Natural killer cell (primary cell): ENCODE data around the gene COMMD1. TPM values are rescaled to one million over a fixed set of nuclear protein-coding genes. Genes with fewer than 3 reads are reported as not detected.

Experiments
- ATAC-seq, 3 donors: fragments of 150-1000 bp in 2 of 3; fragments of 200-7000 bp in 1 of 3; cut with Tn5 transposase; 1 replicate in 1 of 3; 2 replicates in 2 of 3; pipeline ENCODE4 v1.10.0; 2021; ENCODE audit warnings: mild to moderate bottlenecking in 2 of 3, moderate library complexity in 2 of 3
- DNase-seq, 2 donors: peaks; one replicate each; pipeline versions ENCODE4 v3.0.0 to v3.0.0-alpha.2; 2013 to 2021; ENCODE audit warnings: mixed read lengths in 1 of 2
- H3K27ac ChIP-seq: one replicate; pipeline ENCODE4 v1.5.1; 2013; ENCODE audit warnings: mild to moderate bottlenecking, low read length
- H3K27me3 ChIP-seq: one replicate; pipeline ENCODE4 v1.6.1; 2013; ENCODE audit warnings: low read length; ENCODE audit not compliant: control insufficient read depth, insufficient read depth
- H3K36me3 ChIP-seq: one replicate; pipeline ENCODE4 v1.6.1; 2013; ENCODE audit warnings: low read length; ENCODE audit not compliant: control insufficient read depth, insufficient read depth
- H3K4me1 ChIP-seq: one replicate; pipeline ENCODE4 v1.6.1; 2013; ENCODE audit warnings: low read length; ENCODE audit not compliant: control insufficient read depth, insufficient read depth
- H3K4me3 ChIP-seq: one replicate; pipeline ENCODE4 v1.5.1; 2013; ENCODE audit warnings: low read length
- H3K9me3 ChIP-seq: one replicate; pipeline ENCODE4 v1.6.1; 2013; ENCODE audit warnings: low read length; ENCODE audit not compliant: control insufficient read depth, insufficient read depth
- H3K27ac Mint-ChIP-seq, 2 donors: one replicate each; pipeline ENCODE4 v1.8.0; 2022; ENCODE audit warnings: mild to moderate bottlenecking in 2 of 2, mixed read lengths in 2 of 2, moderate library complexity in 1 of 2
- H3K27me3 Mint-ChIP-seq, 2 donors: one replicate each; pipeline ENCODE4 v1.8.0; 2022; ENCODE audit warnings: low read depth in 2 of 2, mixed read lengths in 2 of 2
- H3K36me3 Mint-ChIP-seq: one replicate; pipeline ENCODE4 v1.8.0; 2022; ENCODE audit warnings: mixed read lengths
- H3K4me1 Mint-ChIP-seq, 2 donors: one replicate each; pipeline ENCODE4 v1.8.0; 2022; ENCODE audit warnings: mixed read lengths in 2 of 2
- H3K4me3 Mint-ChIP-seq: one replicate; pipeline ENCODE4 v1.8.0; 2022; ENCODE audit warnings: mild to moderate bottlenecking, moderate library complexity, mixed read lengths
- H3K9me3 Mint-ChIP-seq, 2 donors: one replicate each; pipeline ENCODE4 v1.8.0; 2022; ENCODE audit warnings: mixed read lengths in 2 of 2
- WGBS: methylation state at CpG from one replicate; pipeline ENCODE4 v1.1.7; 2013; ENCODE audit warnings: missing lambda C conversion rate; ENCODE audit not compliant: insufficient coverage; 5-methylcytosine and 5-hydroxymethylcytosine counted together
- intact Hi-C: fragments of 100-400 bp; cut with micrococcal nuclease; formaldehyde crosslinking; loops from one replicate; pipeline ENCODE4 v1.14.2; 2022
- total RNA-seq, 4 donors: library from RNA; stranded (reverse); fragments of 120-200 nt in 1 of 4; gene quantifications; one replicate each; pipeline versions ENCODE4 v1.2.3 to v1.2.4, GENCODE V29; 2013 to 2022
- TF ChIP-seq, protein P1 (sequence below): fragments of 200-600 bp; IDR thresholded peaks from one replicate; pipeline ENCODE4 v1.8.0; 2022; ENCODE audit warnings: antibody characterized with exemption

The COMMD1 gene
- total RNA-seq, 3 donors from 2014 or later (not counting 1 experiment from before 2014, with no cell fraction given) = 24.3 to 36.7 (median 27.2) TPM

GRCh38 chr2:61882850-61883249 lies 22.6 kb upstream of the COMMD1 start:
- Mint-ChIP-seq H3K4me3 (no peak overlapping the region), H3K4me1 (peaks cover 15 to 23% of the 10 kb centered on the region in 2 donors), H3K9me3 (no peaks in the 10 kb centered on the region), H3K36me3 (no peaks in the 10 kb centered on the region), H3K27ac (no peak overlapping the region), H3K27me3 (no peaks in the 10 kb centered on the region)
- TF ChIP-seq, protein P1, sequence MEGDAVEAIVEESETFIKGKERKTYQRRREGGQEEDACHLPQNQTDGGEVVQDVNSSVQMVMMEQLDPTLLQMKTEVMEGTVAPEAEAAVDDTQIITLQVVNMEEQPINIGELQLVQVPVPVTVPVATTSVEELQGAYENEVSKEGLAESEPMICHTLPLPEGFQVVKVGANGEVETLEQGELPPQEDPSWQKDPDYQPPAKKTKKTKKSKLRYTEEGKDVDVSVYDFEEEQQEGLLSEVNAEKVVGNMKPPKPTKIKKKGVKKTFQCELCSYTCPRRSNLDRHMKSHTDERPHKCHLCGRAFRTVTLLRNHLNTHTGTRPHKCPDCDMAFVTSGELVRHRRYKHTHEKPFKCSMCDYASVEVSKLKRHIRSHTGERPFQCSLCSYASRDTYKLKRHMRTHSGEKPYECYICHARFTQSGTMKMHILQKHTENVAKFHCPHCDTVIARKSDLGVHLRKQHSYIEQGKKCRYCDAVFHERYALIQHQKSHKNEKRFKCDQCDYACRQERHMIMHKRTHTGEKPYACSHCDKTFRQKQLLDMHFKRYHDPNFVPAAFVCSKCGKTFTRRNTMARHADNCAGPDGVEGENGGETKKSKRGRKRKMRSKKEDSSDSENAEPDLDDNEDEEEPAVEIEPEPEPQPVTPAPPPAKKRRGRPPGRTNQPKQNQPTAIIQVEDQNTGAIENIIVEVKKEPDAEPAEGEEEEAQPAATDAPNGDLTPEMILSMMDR = no peak
- intact Hi-C loops = no loop called here
- no peaks in the 10 kb centered on the region for H3K9me3 ChIP-seq
- no peak overlapping the region for H3K4me3 ChIP-seq
- H3K36me3 ChIP-seq = peaks cover 58% of the 10 kb centered on the region
- no peaks in the 10 kb centered on the region for H3K27me3 ChIP-seq
- DNase-seq (no peak), ATAC-seq (no peak)
- WGBS = 98% methylated on average over 5 of the region's 5 CpGs
- peaks cover 11% of the 10 kb centered on the region for H3K4me1 ChIP-seq
- no peak overlapping the region for H3K27ac ChIP-seq

- H3K27ac Mint-ChIP-seq = peak overlapping the region; percentile 94 to 99
- Histone ChIP-seq H3K27ac (no peak overlapping the region), H3K36me3 (peaks cover 29% of the 10 kb centered on the region), H3K4me3 (no peak overlapping the region), H3K27me3 (no peaks in the 10 kb centered on the region), H3K4me1 (peaks cover 17% of the 10 kb centered on the region), H3K9me3 (no peaks in the 10 kb centered on the region)
- no peak for DNase-seq
- H3K36me3 Mint-ChIP-seq = no peaks in the 10 kb centered on the region
- no peak for ATAC-seq
- H3K4me3 Mint-ChIP-seq = peak overlapping the region; percentile 21
- H3K27me3 Mint-ChIP-seq = no peaks in the 10 kb centered on the region
- H3K4me1 Mint-ChIP-seq = peaks cover 30 to 31% of the 10 kb centered on the region in 2 donors
- intact Hi-C loops = loop anchor here (5.0 kb wide), 1 partner anchor 821 kb away; the partner anchor contains the start of gene EHBP1
- H3K9me3 Mint-ChIP-seq = no peaks in the 10 kb centered on the region
- TF ChIP-seq, protein P1 = no peak
- 92% methylated on average over 18 of the region's 18 CpGs for WGBS
Observed at GRCh38 chr2:61885896-61886603, 19.4 kb upstream of the COMMD1 start.

DNA sequence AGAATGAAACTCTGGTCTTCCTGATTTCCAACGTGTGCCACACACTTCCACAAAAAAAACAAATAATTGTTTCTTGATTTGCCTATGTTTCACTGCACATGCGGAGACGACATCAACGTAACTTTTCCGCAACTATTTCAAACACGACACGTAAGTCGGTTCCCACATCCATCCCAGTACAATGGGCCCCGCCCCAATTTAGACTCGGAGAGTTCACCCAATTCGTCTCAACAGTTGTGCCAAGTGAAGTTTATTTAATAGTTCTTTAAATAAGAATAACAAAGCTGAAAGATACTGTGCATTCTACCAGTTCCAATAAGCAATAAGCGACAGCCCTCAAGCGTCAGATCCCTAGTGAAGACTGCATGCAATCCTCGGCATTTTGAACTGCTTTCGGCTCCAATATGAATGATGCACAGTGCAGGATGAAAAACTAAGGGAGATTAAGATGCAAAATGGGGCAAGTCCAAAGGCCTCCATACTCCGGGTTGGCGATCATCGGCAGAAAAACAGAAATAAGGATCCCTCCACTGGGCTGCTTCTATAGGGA lies 17.7 kb upstream of the COMMD1 start:
- TF ChIP-seq, protein P1 = no peak
- H3K27me3 Mint-ChIP-seq = no peaks in the 10 kb centered on the region
- no peaks in the 10 kb centered on the region for H3K9me3 Mint-ChIP-seq
- peak overlapping the region; percentile 90 for H3K27ac ChIP-seq
- intact Hi-C loops = loop anchor here (1.0 to 5.0 kb wide), 2 partner anchors 33 to 820 kb away; partner anchors contain the start of genes EHBP1 and FAM161A
- peak overlapping the region; percentile 97 for H3K4me3 Mint-ChIP-seq
- H3K4me1 Mint-ChIP-seq = peaks cover 30 to 31% of the 10 kb centered on the region in 2 donors
- H3K27me3 ChIP-seq = no peaks in the 10 kb centered on the region
- H3K36me3 ChIP-seq = peaks cover 15% of the 10 kb centered on the region
- peak in 2 of 3 donors; percentile 7 to 13 for ATAC-seq
- 0% methylated on average over 15 of the region's 18 CpGs for WGBS
- H3K4me3 ChIP-seq = peak overlapping the region; percentile 94
- H3K27ac Mint-ChIP-seq = peak overlapping the region; percentile 94 to 99
- no peaks in the 10 kb centered on the region for H3K9me3 ChIP-seq
- H3K4me1 ChIP-seq = peaks cover 17% of the 10 kb centered on the region
- no peaks in the 10 kb centered on the region for H3K36me3 Mint-ChIP-seq
- peak; percentile 22 to 48 for DNase-seq
